Measurements from ENCODE around the gene FABP3.

Gene FABP3

GRCh38 chr1:31380181-31380580, 7.3 kb upstream of the FABP3 start:
- Histone ChIP-seq H3K27ac (no peak overlapping the region), H3K4me3 (no peak overlapping the region)
- DNase-seq (ENCODE audit: low spot score): no peak
- TF ChIP-seq CTCF (IDR thresholded peaks at IDR 0.05): no peak

- DNase-seq (ENCODE audit: low spot score): no peak
- Histone ChIP-seq H3K27ac (no peak overlapping the region), H3K4me3 (no peak overlapping the region)
- no peak for TF ChIP-seq CTCF (IDR thresholded peaks at IDR 0.05)
These were observed 5.1 kb upstream of the FABP3 start for GRCh38 chr1:31378001-31378400.

- TF ChIP-seq CTCF (IDR thresholded peaks at IDR 0.05): no peak
- no peak for DNase-seq (ENCODE audit: low spot score)
- Histone ChIP-seq H3K4me3 (no peak overlapping the region), H3K27ac (no peak overlapping the region)
These were observed 4.5 kb upstream of the FABP3 start for GRCh38 chr1:31377364-31377863.

DNA sequence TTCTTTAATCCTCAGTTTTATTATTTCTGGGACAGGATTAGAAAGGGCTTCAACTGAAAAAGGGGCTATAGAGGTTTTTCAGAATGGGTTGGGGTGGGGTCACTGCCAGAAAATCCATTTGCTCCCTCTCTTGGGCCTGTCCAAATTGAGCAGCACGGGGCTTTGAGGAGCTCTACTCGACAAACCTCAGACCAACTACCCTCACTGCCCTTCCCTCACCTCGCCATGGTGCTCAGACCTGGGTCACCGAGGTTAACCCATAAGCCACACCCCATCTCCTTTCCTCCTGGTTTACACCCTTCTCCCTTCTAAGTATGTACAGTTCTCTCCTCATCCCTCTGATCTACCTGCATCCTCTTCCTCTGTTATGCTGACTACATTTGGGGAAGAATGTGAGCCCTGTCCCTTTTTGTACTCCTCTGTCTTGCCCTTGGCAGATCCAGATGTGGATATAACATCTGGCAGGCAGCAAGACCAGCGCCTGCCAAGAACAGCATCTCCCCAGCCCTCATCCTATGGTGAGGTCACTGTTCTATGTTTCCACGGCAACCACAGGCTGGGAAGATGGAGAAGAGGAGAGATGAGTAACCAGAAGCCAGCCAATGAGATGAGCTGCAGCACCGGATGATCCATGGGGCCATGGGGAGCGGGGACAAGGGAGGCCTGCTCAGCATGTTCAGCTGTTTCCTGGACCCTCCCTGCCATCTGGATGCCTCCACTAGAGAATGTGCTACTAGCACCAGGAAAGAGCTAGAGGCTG, 3.7 kb upstream of the FABP3 start:
- no peak for TF ChIP-seq CTCF (IDR thresholded peaks at IDR 0.05)
- Histone ChIP-seq H3K4me3 (no peak overlapping the region), H3K27ac (no peak overlapping the region)
- DNase-seq (ENCODE audit: low spot score): peak; percentile 49

DNA sequence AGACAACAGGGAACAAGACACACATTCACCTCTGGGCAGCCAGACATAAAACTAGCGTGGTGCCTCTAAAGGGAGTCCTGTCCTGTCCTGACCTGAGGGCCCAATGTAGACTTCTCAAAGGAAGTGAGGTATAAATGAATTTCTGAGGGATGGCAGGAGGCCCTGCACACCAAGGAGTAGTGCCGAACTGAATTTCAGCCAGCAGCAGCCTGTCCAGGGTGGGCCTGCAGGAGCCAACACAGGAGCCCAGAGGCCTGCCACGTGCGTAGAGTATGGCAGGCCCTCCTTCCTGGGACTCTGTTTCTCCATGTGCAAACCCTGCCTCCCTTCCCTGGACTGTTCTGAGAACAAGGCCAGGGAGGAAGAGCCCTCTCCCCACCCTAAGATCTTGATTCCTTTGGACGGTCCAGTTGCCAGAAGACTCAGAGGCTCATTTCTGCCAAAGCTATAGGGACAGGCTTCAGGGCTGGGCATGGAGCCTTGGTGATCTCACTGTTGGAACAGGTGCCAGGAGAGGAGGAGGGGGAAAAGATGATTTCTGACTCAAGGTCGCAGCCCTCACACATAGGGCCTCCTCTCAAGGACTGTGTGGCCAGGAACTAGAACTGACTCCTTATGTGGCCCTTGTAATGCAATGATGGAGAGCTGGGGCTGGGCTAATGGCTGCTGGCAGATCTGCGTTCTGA, 1.8 kb upstream of the FABP3 start:
- no peak for TF ChIP-seq CTCF (IDR thresholded peaks at IDR 0.05)
- DNase-seq (ENCODE audit: low spot score): peak; percentile 75
- Histone ChIP-seq H3K4me3 (no peak overlapping the region), H3K27ac (peak overlapping the region; percentile 89 to 96)

DNA sequence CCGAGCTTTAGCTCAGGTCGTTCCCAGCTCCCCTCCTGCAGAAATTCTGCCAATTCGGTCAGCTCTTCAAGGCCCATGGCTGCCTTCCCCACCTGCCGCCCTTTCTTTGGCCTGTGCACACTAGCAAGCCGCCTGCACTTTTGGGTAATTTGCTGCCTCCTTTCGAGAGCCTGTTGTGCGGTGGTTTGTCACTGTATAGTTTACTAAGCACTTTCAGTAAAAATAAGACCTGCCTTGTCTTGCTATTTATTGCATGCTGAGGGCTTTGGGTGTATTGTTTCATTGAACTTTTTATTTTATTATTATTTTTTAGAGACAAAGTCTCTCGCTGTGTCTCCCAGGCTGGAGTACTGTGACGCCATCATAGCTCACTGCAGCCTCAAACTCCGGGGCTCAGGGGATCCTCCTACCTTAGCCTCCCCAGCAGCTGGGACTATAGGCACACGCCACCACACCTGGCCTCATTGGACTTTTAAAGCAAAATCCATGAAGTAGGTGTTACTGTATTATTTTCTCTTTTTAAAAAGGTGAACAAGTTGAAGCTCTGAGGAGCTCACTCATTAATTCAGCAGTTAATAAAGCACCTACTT, 1.1 kb upstream of the FABP3 start:
- H3K4me3 ChIP-seq: peak overlapping the region; percentile 74
- H3K27ac ChIP-seq: peak overlapping the region; percentile 89 to 96
- peak; percentile 49 for DNase-seq (ENCODE audit: low spot score)
- TF ChIP-seq CTCF (IDR thresholded peaks at IDR 0.05): no peak

Measured in coronary artery (tissue), 2 donors.